Globus pallidus (tissue), 1 donor: ENCODE results near the gene CDC42BPG.

Experiments used
- DNase-seq: peaks from one replicate; pipeline ENCODE4 v3.0.0-alpha.2; 2015; ENCODE audit warnings: low spot score

Gene CDC42BPG

DNA sequence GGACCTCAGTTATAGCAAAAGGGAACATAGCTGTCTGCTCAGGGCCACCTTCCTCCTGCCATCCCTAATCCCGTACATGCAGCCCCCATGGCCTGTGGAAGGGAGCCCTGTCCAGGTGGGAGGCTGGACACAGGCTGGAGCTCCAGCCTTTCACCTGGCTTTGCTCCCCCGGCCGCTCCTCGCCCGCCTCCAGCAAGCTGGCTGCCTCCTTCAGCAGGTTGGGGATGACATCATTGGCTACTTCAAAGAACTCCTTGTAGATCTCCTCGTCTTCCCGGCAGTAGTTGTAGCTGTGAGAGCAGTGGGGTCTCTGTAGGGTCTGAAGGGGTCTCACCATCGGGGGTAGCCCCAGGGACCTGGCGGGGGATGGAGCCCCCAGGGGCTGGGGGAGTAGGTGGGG, 39.0 kb downstream of the CDC42BPG start:
- DNase-seq: no peak

DNA sequence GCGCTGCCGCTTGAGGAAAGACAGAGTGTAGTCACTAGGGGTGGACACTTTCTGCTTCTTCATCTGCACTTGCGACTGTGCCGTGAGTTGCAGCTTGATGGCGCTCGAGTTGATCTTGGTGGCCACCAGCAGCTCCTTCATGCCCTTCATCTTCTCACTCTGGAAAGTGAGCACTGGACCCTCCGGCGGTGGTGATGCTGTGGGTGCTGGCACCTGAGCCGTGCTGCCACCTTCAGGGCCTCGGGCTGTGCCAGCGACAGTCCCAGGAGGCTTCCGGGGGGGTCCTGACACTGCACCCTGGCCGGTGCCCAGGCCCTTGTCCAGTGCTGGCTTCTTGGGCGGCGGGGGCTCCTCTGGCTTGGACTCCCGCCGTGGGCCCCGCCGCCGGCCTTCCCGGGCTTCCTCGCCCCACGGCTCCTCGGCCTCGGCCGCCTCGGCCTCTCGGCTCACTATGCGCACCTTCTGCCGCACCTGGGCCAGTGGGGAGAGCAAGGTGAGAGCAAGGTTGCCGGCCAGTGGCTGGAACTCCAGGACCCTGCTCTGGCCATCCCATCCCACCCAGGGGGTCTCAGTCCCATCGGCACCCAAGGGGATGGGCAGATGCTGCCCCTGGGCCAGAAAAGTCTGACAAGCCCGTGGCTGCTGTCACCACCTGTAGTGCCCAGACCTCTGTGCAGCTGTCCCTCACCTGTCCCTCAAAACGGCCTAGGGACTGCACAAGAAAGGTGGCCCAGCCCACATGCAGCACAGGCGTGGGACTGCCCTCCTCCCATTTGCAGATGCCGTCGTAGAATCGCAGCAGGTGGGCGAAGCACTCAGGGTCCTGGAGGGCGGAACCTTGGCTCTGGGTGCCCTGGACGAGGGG, 39.9 kb downstream of the CDC42BPG start:
- no peak for DNase-seq

DNA sequence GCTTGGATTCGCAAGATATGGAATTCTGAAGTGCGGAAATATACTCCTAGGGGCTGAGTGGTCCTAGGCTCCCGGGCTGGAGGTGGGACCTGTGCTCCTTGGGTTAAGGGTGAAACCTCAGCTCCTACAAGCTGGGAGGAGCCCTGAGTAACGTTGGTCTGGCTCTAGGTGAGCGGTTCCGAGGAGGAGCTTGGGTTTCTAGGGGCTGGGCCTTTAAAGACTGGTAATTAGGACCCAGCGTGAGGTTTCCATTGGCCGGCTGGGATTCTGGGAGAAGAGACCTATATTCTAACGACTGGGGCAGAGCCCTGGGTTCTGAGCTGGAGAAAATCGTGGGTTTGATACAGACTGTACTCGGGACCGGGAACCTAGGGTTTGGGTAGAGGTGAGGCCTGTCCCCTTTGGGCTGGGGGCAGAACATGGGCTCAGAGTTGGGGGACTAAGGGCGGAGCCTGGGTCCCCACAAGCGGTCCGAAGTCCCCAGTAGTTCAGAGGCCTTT, 40.6 kb downstream of the CDC42BPG start:
- DNase-seq: no peak

DNA sequence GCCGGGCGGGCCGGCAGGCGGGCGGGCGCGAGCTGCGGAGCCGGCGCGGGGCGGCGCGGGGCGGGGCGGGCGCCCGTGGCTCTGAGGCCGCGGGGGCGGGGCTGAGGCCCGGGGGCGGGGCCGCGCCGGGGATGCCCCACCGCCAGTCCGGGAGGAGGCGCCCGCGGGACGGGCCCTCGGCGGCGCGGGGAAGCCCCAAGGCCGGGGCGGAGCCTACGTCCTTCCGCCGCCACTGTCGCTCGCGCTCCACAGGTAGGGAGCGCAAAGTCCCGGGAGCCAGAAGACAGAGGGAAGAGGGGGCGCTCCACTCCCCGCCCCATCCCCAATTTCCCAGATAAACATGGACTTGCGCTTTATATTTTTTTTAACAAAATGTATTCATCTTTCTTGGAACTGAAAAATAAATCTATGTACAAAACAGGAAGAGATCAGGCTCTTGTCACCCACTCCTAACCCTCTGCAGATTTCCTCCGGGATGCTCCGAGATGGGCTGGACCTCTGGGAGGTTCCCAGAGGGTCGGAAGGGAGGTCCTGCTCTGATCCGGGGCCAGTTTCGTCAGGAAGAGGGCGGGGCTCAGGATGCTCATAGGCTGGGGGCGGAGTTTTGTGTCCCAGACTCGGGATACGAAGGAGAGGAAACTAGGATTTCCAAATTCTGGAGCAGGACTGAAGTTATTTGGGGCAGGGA, 41.2 kb downstream of the CDC42BPG start, which contains the start of gene MAP4K2:
TSS of gene MAP4K2 (minus strand) at position 57 of the 688 bp plus-strand sequence. CDS start 65 bp downstream, outside the sequence.
- DNase-seq: peak; percentile 88

DNA sequence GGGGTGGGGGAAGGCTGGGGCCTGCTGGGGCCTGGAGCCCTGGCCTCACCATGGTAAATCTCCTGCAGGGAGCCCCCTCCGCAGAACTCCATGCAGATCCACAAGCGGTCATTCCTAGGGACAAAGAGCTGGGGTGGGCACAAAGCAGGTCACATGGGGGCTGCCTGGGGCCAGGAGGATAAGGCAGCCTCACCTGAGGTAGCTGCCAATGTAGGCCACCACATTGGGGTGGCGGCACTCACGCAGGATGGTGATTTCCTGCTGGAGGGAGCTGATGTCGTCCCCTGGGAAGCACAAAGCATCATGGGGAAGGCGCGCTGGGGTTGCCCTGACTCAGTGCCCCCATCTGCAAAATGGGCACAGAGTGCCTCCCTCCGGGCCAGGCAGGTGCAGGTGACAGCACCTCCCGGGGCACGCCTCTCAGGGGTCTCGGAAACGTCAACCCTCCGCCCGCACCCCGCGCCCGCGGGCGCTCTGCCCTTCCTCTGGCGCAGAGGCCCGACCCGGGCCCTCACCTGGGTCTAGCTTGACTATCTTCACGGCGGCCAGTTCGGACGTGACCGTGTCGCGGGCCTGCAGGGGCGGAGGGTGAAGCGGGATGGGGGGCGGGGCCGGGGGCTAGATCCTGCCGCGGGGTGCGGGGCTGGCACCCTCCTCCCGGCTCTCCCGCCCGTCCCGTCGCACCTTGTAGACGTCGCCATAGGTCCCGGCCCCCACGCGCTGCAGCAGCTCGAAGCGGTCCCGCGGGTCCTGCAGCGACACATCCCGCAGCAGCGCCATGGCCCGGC, 41.9 kb downstream of the CDC42BPG start:
- no peak for DNase-seq

DNA sequence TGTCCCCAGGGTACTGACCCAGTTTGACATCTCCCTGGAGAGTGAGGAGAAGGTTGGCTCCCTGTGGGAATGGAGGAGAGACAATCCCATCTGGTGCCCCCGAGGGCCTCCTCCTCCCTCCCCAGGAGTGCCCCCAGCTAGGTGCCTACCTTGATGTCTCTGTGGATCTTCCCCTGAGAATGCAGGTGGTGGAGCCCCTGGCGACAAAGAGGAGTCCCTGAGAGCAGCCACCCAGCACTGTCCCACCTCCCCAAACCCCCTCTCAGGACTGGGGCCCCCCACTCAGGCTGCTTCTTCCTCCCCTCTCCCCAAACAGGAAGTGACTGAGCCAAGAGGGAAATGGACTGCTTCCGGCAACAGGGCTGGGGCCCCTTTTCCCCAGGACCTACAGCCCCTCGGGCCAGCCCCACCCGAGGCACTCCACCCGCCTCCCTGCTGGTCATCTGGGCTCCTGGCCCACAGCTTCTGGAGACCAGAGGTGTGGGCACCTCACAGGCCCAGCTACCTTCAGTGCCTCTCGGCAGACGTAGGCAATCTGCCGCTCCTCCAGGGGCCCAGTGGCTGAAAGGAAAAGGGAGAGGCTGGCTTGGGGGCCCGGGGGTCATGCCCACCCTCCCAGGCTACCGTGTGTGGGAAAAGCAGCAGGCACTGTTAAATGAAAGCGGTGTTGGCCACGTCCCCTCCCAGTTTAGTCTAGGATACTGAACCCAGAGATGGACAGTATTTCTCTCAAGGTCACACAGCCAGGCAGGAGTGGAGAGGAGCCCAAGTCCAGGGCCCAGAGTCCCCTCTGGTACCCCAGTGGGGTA, 42.7 kb downstream of the CDC42BPG start:
- DNase-seq: no peak

DNA sequence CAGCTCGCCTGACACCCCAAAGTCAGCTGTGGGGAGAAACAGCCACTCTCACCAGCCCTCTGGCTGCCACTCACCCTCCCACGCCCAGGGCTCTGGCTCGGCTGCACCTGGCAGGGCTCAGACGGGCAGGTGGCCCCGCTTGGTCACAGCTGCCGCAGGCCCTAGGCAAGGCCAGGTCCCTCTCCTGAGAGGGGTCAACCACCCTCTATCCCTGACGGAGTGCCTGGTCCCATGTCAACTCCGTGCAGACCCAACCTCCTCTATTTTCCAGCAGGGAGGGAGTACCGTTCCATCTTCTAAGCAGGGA, 43.3 kb downstream of the CDC42BPG start:
- no peak for DNase-seq

DNA sequence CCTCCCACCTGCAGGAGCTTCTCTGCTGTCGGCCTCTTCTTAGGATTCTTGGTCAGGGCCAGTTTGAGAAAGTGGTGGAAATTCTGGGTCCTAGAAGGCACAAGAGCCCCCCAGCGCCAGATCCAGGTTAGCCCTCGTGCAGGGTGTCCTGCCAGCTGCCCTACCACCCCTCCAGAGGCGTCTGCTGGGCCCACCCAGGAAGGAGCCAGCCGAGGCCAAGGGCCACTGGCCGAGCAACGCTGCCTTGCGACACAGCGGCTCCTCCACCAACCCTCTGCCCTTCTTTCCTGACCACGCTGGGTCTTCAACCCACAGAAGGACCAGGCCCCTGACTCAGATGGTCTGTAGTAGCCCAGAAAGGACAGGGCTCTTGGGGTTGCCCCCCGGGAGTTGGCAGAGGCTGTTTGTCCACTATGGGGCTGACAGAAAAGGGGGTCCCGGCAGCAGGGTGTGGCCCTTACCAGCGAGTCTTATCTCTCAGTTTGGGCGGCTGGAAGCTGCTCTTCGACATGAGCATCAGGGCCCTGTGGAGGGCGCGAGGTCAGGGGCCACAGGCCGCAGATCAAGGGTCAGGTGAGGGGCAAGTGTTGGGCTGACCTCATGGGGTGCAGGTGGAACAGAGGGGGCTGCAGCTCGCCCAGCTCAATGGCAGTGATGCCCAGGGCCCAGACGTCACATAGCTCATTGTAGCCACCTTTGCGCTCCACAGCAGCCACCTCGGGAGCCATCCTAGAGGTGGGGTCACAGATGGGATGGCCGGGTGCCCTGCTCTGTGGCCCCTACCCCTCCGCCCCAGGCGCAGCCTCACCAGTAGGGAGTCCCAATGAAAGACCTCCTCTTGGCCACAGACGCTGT, 43.9 kb downstream of the CDC42BPG start:
- no peak for DNase-seq

DNA sequence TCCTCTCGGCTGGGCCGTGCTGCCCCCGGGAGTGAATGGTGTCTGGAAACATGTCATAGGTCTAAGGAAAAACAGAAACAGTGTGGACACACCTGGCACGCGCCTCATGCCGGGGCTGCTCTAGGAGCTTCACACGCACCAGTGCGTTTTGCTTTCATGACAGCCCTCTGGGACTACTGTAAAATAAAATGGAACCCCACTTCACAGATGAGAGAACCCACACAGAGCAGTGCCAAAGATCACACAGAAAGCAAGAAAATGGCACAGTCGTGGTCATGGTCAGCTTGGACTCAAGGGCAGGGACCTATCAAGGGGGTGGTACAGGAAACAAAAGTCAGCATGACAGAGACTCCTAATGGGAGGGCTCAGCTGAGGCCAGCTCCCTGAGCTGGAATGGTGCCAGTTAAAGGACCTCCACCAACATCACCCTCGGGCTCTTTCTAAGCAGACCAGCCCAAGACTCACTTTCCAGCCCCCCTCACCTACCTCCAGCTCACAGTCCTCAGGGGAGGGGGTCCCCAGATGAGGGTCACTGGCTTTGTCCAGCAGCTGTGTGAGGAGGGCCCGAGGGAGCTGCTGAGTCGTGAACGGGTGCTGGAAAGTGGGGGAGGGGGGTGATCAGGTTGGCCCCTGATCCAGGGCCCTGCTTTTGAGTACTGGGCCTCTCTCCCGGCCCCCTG, 44.7 kb downstream of the CDC42BPG start:
- no peak for DNase-seq

DNA sequence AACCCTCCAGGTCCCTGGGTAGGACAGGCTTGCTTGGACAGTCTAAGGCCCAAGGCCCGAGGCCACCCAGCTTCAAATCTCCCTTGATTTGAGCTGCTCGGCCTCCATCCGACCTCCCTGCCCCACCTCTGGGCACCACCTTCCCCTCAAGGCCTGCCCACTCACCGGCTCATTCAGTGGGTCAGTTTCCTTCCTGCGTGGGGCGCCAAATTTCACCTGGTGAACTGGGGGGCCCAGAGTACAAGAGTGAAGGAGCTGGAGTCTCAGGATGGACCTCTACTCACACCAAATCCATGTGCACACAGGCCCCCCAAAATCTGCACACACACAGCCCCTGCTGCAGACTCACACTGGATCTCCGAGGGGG, 45.2 kb downstream of the CDC42BPG start:
- no peak for DNase-seq

DNA sequence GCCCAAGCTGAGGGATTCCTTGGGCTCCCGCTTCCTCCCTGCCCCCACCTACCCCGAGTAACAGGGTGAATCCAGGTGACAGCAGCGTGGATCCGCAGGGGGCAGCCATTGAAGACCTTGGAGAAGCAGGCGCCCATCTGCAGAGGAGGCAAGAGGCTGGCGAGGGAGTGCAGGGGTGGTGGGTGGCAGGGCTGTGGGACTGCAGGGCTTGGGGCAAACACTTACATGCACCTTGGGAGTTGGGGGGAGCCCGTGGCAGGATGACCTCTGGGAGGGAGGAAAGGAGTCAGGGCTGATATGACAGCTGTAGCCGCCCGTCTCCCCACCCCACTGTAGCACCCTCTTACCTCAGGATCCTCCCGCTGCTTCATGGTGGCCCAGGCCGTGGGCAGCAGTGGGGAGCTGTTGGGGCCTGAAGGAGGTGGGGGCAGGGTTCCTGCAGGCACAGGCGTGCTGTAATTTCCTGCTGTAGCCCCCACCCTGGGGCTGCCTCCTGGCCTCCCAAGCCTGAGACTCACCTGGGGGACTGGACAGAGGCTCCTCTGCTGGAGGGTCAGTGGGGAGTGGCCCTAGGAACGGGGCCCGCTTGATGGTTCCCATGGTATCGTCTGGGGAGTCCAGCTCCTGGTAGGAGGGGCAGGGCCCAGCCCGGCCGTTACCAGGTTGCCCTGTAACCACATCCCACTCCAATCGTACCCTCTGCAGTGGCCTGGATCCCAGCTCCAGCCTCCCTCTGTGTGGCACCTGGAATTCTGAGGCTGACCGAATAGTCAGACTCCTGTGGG, 47.5 kb downstream of the CDC42BPG start:
- DNase-seq: no peak

DNA sequence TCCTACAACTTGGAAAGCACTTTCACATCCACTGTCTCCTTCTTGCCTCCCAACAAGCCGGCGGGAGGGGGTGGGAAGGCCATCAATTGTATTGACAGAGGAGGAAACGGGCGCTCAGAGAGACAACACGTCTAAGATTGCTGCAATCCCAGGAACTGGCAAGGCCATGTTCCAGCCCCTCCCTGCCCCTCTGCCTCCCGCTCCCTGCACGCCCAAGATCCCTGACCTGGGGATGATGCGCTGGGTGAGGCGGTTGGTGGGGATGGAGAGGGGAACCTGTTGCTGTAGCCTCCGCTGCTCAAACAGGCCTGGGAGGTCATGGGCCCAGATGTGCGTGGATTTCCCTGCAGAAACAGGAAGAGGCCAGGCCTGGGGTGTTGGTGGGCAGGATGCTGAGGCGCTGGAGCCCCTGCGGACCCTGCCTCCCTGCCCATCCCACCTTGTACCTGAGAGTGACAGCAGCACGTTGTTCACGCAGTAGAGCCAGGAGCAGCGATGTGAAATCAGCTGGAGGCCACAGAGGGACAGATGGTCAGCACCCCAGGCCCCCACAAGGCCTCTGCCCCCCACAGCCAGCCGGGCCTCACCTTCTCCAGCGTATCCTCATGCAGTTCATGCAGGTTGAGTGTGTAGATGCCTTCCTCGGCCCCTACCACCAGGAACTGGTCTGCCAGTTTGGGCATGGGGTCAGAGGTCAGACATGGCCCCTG, 48.3 kb downstream of the CDC42BPG start:
- no peak for DNase-seq

DNA sequence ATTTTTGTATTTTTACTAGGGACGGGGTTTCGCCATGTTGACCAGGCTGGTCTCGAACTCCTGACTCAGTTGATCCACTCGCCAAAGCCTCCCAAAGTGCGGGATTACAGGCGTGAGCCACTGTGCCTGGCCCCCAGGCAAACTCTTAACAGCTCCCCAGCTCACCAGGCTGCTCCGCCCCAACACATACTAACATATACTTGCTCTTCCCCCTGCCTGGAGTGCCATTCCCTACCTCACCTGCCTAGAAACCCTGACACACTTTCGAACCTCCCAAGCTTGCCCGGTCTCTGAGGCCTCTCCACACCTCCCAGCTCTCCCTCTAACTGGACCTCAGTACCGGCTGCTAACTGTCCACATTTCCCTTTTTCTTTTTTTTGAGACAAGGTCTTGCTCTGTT, 49.9 kb downstream of the CDC42BPG start:
- DNase-seq: no peak

DNA sequence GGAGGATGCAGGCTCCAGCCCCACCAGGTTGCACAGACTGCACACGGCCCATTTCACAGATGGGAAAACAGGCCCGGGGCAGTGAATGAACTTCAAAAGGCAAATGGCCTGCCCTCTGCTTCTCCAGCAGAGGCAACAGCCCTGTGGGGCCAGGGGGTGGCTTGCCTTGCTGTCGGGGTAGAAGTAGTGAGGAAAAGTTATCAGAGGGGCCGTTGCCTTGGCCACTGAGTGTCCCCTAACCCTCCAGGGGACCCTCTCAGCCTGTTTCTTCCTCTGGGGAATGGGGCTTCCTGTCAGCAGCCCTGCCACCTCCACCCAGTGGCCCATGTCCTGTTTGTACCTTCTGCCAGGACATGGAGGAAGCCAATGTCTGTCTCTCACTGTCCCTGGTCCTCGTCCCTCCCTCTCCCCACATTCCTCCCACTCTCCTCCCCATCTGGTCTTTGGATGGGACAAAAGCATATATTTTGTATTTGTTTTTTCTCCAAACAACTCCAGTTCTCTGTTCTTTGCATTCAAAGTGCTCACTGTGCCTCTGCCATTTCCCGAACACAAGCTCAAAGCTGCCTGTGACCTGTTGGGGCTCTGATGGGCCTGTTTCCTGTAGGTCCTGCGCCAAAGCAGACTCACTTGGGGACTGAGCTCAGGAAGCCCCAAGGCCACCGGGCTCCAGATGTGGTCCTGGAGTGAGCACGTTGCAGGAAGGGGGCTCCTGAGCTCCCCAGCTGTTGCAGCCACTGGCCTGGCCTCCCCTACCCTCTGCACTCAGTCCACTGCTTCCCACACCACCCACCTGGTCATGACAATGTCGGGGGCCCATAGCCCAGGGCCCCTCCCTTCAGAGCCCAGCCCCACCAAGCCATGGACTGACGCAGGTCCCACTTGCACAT, 50.9 kb downstream of the CDC42BPG start:
- no peak for DNase-seq

DNA sequence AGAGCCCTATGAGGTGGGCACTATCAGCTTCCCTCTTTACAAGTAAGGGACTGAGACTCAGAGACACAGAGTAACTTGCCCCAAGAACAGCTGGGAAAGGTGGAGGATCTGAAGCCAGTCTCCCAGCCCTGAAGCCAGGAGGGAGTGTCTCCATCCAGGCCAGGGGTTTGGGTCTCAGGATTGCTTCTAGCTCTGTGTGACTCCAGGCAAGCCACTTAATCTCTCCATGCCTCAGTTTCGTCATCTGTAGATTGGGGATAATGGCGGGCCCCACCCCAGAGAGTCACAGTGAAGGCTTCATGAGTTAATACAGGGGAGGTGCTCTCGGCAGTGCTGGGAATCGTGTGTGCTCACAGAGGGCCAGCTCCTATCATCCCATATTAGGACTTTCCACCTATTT, 52.0 kb downstream of the CDC42BPG start:
- no peak for DNase-seq

DNA sequence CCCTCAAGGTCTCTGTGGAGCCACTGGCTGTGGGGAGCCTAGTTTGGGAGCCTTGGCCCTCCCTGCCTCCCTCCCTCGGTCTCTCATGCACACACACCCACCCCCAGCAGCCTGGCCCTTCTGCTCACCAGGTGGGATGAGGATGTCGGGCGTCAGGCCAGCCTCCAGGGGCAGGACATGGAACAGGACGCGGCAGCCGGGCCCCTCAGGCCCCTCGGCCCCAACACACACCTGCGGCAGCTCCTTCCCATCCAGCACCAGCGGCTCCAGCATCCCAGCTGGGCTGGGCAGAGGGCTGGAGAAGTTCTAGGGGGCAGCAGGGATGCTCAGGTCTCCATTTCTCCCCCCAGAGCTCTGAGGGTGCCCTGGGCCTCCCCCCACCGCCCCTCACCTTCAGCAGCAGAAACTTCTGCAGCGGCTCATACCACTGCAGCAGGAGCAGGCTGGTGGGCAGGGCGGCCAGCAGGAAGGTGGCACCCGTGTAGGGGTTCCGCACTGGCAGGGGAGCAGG, 52.6 kb downstream of the CDC42BPG start:
- no peak for DNase-seq
